ENCODE measurements around the gene CRYL1. TPM values are rescaled to one million over a fixed set of nuclear protein-coding genes. Genes with fewer than 3 reads are reported as not detected.

The CRYL1 gene
- total and polyA plus RNA-seq, 2 of the 8 experiments (the other 6 are each of a cell fraction or from before 2014, with no cell fraction given) = 1.9 to 6.4 TPM

- Histone ChIP-seq H3K4ac (replicated peaks; ENCODE audit: insufficient read length, low read depth, low read length) (no peak overlapping the region), H2AFZ (ENCODE audit: low read length) (peak overlapping the region; percentile 12; the same call in 1 of the 2 replicates), H4K20me1 (replicated peaks in 1 of 2; ENCODE audit: control insufficient read depth in 1 of 2, insufficient read depth in 2 of 2, low read length in 2 of 2) (no peaks in the 10 kb centered on the region), H2BK5ac (ENCODE audit: low read depth, low read length) (no peak overlapping the region), H3K23me2 (ENCODE audit: low read depth, low read length) (no peaks in the 10 kb centered on the region; the same call in 1 of the 2 replicates), H3K18ac (ENCODE audit: extremely low read depth, low read length) (no peak overlapping the region), H3K9ac (replicated peaks in 1 of 4; ENCODE audit: extremely low read depth in 1 of 4, low read depth in 3 of 4, low read length in 3 of 4) (no peak overlapping the region), H3K14ac (ENCODE audit: insufficient read length) (peak overlapping the region; percentile 95), H2BK12ac (ENCODE audit: low read depth, low read length) (no peak overlapping the region), H3K27me3 (replicated peaks in 1 of 4; ENCODE audit: control insufficient read depth in 3 of 4, extremely low read depth in 1 of 4, insufficient read depth in 3 of 4, low read length in 3 of 4) (no peaks in the 10 kb centered on the region), H3K4me2 (ENCODE audit: insufficient read depth in 1 of 2, low read depth in 2 of 2, low read length in 2 of 2) (no peak overlapping the region), H4K5ac (ENCODE audit: insufficient read length, low read depth, low read length) (no peak overlapping the region), H3K4me1 (replicated peaks in 1 of 4; ENCODE audit: control insufficient read depth in 3 of 4, insufficient read depth in 4 of 4, low read length in 3 of 4) (peaks cover 0 to 8% (median 1%) of the 10 kb centered on the region in 4 experiments; a peak in 4 of 7 replicates), H4K8ac (ENCODE audit: extremely low read depth, insufficient read depth, low read length) (no peak overlapping the region), H3K23ac (ENCODE audit: insufficient read length) (no peak overlapping the region), H3K27ac (ENCODE audit: low read depth, low read length) (no peak overlapping the region), H2BK120ac (replicated peaks; ENCODE audit: low read depth, low read length) (no peak overlapping the region), H3K4me3 (ENCODE audit: extremely low read depth in 1 of 4, insufficient read depth in 2 of 4, low read depth in 3 of 4, low read length in 4 of 4) (no peak overlapping the region), H2BK20ac (ENCODE audit: low read length) (no peak overlapping the region), H3K79me1 (ENCODE audit: low read depth, low read length) (no peaks in the 10 kb centered on the region), H2BK15ac (ENCODE audit: low read length) (no peak overlapping the region), H3K36me3 (ENCODE audit: control insufficient read depth in 2 of 4, insufficient read depth in 4 of 4, low read length in 3 of 4) (no peaks in the 10 kb centered on the region), H3K9me3 (ENCODE audit: insufficient read depth in 2 of 2, low read depth in 1 of 2, low read length in 1 of 2) (no peaks in the 10 kb centered on the region), H3K79me2 (ENCODE audit: control insufficient read depth in 1 of 2, insufficient read depth in 2 of 2, low read length in 2 of 2) (no peaks in the 10 kb centered on the region), H4K91ac (replicated peaks; ENCODE audit: insufficient read length, low read length) (no peak overlapping the region), H3K56ac (replicated peaks; ENCODE audit: insufficient read length, low read depth, low read length) (no peak overlapping the region), H2AK5ac (ENCODE audit: low read depth, low read length) (no peak overlapping the region)
- WGBS, 2 experiments (ENCODE audit: extremely low coverage in 1 of 2, insufficient coverage in 1 of 2, insufficient read length in 1 of 2, insufficient replicate concordance in 2 of 2, low coverage in 1 of 2, low lambda C conversion rate in 2 of 2, missing lambda C conversion rate in 1 of 2) = 69% methylated on average over 6 of the region's 6 CpGs; no CpG with 5 or more reads in 1 of the 2 experiments
- FAIRE-seq (no peak), DNase-seq (ENCODE audit: low read depth in 1 of 2, low spot score in 2 of 2) (no peak)
- POLR2A ChIA-PET (ENCODE audit: partially characterized antibody) = no interaction called here
- CTCF ChIA-PET (ENCODE audit: partially characterized antibody) = interaction anchor here (1.5 kb wide), 1 partner anchor 268 kb away, joined by 5 read pairs; no protein-coding TSS in a partner anchor
- no peak for TF ChIP-seq TEAD4 (IDR thresholded peaks at IDR 0.05; ENCODE audit: low read depth, low read length)
- no peak for TF ChIP-seq ZNF274 (IDR thresholded peaks at IDR 0.05; ENCODE audit: borderline replicate concordance, extremely low read depth, low read length)
- no peak for TF ChIP-seq RAD21 (IDR thresholded peaks at IDR 0.05 in 1 of 2, conservative IDR thresholded peaks at IDR 0.05 in 1 of 2; ENCODE audit: low read depth in 2 of 2, low read length in 2 of 2)
- TF ChIP-seq TCF12 (IDR thresholded peaks at IDR 0.05; ENCODE audit: low read depth, low read length) = no peak
- TF ChIP-seq POLR2AphosphoS5 (IDR thresholded peaks at IDR 0.05; ENCODE audit: low read depth, low read length) = no peak
- TF ChIP-seq RXRA (IDR thresholded peaks at IDR 0.05; ENCODE audit: insufficient read depth, low read depth, low read length) = no peak
- TF ChIP-seq SP4 (IDR thresholded peaks at IDR 0.05; ENCODE audit: low read length) = no peak
- TF ChIP-seq SAP30 (IDR thresholded peaks at IDR 0.05; ENCODE audit: insufficient read depth, insufficient replicate concordance, low read length) = no peak
- TF ChIP-seq YY1 (IDR thresholded peaks at IDR 0.05; ENCODE audit: low read depth, low read length) = no peak
- TF ChIP-seq MAX (IDR thresholded peaks at IDR 0.05) = no peak
- no peak for TF ChIP-seq ATF2 (IDR thresholded peaks at IDR 0.05; ENCODE audit: low read length)
- no peak for TF ChIP-seq CREB1 (IDR thresholded peaks at IDR 0.05)
Observed at GRCh38 chr13:20465218-20465879, 60.3 kb downstream of the CRYL1 start.
